Omental fat pad (tissue), 4 donors: Measurements from ENCODE around the gene FITM2. TPM values are rescaled to one million over a fixed set of nuclear protein-coding genes. Genes with fewer than 3 reads are reported as not detected.

ENCODE experiments used
- ATAC-seq: fragments of 150-250 bp; one replicate; pipeline ENCODE4 v1.9.1; 2016; ENCODE audit warnings: mild to moderate bottlenecking, moderate library complexity; ENCODE audit not compliant: low FRiP score
- DNase-seq: peaks from one replicate; pipeline ENCODE4 v3.0.0-alpha.2; 2019; ENCODE audit warnings: low spot score
- CTCF ChIP-seq, 3 donors: fragments of 450-650 bp; IDR thresholded peaks; one replicate each; pipeline ENCODE4 v1.5.1; 2016 to 2017; ENCODE audit warnings: antibody characterized with exemption in 3 of 3, mild to moderate bottlenecking in 3 of 3, moderate library complexity in 2 of 3
- total RNA-seq, 4 donors: library from RNA; depleted of rRNA; stranded (reverse); fragments of >200 nt; gene quantifications; one replicate each; pipeline ENCODE4 v1.1.0, GENCODE V29; 2016

The FITM2 gene
- total RNA-seq = 10 to 100 TPM; 13.0 to 21.4 (median 19.8) TPM

GRCh38 chr20:44310664-44311639 lies at the start of gene FITM2:
FITM2 (minus strand) TSS chr20:44311202; CDS start chr20:44311148, 54 bp downstream.
- TF ChIP-seq CTCF (IDR thresholded peaks at IDR 0.05) = peak in 2 of 3 donors; percentile 7 to 90
- ATAC-seq (peak; percentile 94), DNase-seq (peak; percentile 97)

GRCh38 chr20:44360221-44360620 lies 49.2 kb upstream of the FITM2 start:
- DNase-seq (no peak), ATAC-seq (no peak)
- TF ChIP-seq CTCF (IDR thresholded peaks at IDR 0.05) = no peak

GRCh38 chr20:44358776-44359175 lies 47.8 kb upstream of the FITM2 start:
- ATAC-seq (no peak), DNase-seq (no peak)
- no peak for TF ChIP-seq CTCF (IDR thresholded peaks at IDR 0.05)

GRCh38 chr20:44357555-44358125 lies 46.6 kb upstream of the FITM2 start:
- DNase-seq (no peak), ATAC-seq (no peak)
- TF ChIP-seq CTCF (IDR thresholded peaks at IDR 0.05) = no peak

GRCh38 chr20:44357020-44357419 lies 46.0 kb upstream of the FITM2 start:
- DNase-seq (no peak), ATAC-seq (no peak)
- no peak for TF ChIP-seq CTCF (IDR thresholded peaks at IDR 0.05)

GRCh38 chr20:44356353-44356723 lies 45.3 kb upstream of the FITM2 start:
- DNase-seq = no peak
- no peak for TF ChIP-seq CTCF (IDR thresholded peaks at IDR 0.05)
- no peak for ATAC-seq
